Ectodermal cell (in vitro differentiated cells): Measurements from ENCODE around the gene NT5C.
A peak's percentile ranks its signal among the peaks of the same experiment; 100 is the strongest.

Experiments used
- H3K27ac ChIP-seq: 2 replicates; pipeline ENCODE4 v1.7.0; 2013; ENCODE audit warnings: mild to moderate bottlenecking, low read depth, low read length; ENCODE audit not compliant: insufficient read depth, poor library complexity, severe bottlenecking
- H3K27me3 ChIP-seq: 2 replicates; pipeline ENCODE4 v1.7.0; 2013; ENCODE audit warnings: mild to moderate bottlenecking, low read length; ENCODE audit not compliant: insufficient read depth, control insufficient read depth, poor library complexity, severe bottlenecking
- H3K36me3 ChIP-seq: one replicate; pipeline ENCODE4 v1.7.0; 2013; ENCODE audit warnings: low read length; ENCODE audit not compliant: control insufficient read depth, insufficient read depth
- H3K4me1 ChIP-seq: one replicate; pipeline ENCODE4 v1.7.0; 2013; ENCODE audit warnings: low read length; ENCODE audit not compliant: control insufficient read depth, insufficient read depth
- H3K4me3 ChIP-seq: 2 replicates; pipeline ENCODE4 v1.7.0; 2013; ENCODE audit warnings: low read depth, low read length, control low read depth; ENCODE audit not compliant: insufficient read depth
- H3K9me3 ChIP-seq: 2 replicates; pipeline ENCODE4 v1.7.0; 2013; ENCODE audit warnings: mild to moderate bottlenecking, low read length, moderate library complexity; ENCODE audit not compliant: control insufficient read depth
- WGBS, 2 experiments: methylation state at CpG; one replicate each; pipeline ENCODE4 v1.1.7; 2013; ENCODE audit warnings: missing lambda C conversion rate in 2 of 2; 5-methylcytosine and 5-hydroxymethylcytosine counted together

NT5C gene

GRCh38 chr17:75094871-75095399 lies 36.6 kb downstream of the NT5C start:
- H3K36me3 ChIP-seq, result no peaks in the 10 kb centered on the region
- H3K4me1 ChIP-seq, result peaks cover 24% of the 10 kb centered on the region
- no peak overlapping the region for H3K27ac ChIP-seq
- WGBS, 2 experiments, result 76 to 77% methylated on average over 16 of the region's 16 CpGs
- H3K27me3 ChIP-seq, result no peaks in the 10 kb centered on the region
- no peaks in the 10 kb centered on the region for H3K9me3 ChIP-seq
- no peak overlapping the region for H3K4me3 ChIP-seq

DNA sequence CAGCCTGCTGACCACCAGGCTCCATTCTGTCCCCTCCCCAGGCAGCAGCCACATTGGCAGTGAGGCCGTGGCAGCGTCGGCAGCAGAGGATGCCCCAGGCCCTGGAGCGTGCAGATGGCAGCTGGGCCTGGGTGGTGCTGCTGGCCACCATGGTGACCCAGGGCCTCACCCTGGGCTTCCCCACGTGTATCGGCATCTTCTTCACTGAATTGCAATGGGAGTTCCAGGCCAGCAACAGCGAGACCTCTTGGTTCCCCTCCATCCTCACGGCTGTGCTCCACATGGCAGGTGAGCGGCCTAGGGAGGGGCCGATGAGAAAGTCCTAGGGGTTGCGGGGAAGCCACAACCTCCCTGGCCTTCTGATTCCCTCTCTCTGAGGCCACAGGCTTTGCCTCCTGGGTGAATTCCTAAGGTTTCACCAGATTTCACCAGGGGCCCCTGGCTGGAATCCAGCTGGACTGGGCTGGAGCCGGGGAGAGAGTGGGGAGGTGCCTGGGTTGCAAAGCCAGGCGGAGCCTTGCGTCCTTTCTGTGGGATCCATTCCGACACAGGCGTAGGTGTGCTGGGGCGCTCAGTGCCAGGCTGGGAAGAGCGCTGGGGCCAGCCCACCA lies 37.9 kb downstream of the NT5C start:
- H3K4me1 ChIP-seq, result peaks cover 24% of the 10 kb centered on the region
- H3K9me3 ChIP-seq, result no peaks in the 10 kb centered on the region
- no peaks in the 10 kb centered on the region for H3K36me3 ChIP-seq
- no peak overlapping the region for H3K27ac ChIP-seq
- H3K27me3 ChIP-seq, result no peaks in the 10 kb centered on the region
- 94 to 95% methylated on average over 18 of the region's 18 CpGs for WGBS, 2 experiments
- H3K4me3 ChIP-seq, result no peak overlapping the region

- no peaks in the 10 kb centered on the region for H3K9me3 ChIP-seq
- H3K4me1 ChIP-seq, result peaks cover 24% of the 10 kb centered on the region
- no peak overlapping the region for H3K4me3 ChIP-seq
- H3K27ac ChIP-seq, result no peak overlapping the region
- WGBS, 2 experiments, result 83 to 88% methylated on average over 10 of the region's 10 CpGs
- H3K27me3 ChIP-seq, result no peaks in the 10 kb centered on the region
- H3K36me3 ChIP-seq, result no peaks in the 10 kb centered on the region
These were observed 39.7 kb downstream of the NT5C start for GRCh38 chr17:75091855-75092327.

DNA sequence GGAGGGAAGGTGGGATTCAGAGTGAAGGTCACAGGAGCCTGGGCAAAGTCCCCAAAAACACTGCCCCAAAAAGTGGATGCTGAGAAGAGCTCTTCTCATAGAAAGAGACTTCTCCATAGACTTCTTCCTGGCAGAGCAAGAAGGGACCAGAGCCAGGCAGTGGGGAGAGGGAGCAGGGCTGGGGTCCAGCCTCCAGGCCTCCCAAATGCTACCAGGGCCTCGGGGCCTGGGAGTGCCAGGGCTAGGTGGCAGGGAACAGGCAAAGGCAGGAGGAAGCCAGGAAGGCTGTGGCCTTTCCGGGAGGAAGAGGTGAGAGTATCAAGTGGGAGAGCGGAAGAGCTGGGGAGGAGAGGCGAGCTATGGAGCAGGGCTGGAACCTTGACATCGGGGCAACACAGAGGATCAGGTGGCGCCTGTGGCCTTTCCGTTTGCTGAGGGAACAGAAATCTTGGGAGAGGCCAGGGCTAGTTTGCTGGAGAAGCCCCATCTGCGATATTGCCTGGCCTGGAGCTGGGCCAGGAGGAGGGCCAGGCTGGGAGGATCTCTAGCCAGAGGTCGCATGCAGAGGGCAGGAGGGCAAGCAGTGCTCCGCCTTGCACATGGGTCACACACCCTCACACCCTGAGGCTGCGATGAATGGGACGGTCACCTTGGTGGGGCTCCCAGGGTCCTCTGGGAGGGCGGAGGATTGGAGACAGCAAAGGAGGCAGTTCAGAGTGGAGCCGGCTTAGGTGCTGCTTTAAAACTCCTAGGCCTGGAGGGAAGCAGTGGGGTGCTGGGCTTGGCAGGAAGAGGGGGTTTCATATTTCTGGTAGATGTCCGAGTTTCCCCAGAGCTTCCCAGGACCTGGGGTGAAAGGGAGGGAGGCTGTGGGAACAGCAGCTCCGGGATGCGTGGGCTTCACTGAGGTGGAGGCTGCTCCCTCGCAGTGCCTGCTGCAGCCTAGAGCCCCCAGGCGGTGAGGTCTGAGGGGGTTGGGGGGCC lies 40.4 kb downstream of the NT5C start:
- 68 to 71% methylated on average over 19 of the region's 19 CpGs for WGBS, 2 experiments
- Histone ChIP-seq H3K36me3 (no peaks in the 10 kb centered on the region), H3K27ac (no peak overlapping the region), H3K4me3 (no peak overlapping the region), H3K27me3 (no peaks in the 10 kb centered on the region), H3K4me1 (peaks cover 24% of the 10 kb centered on the region), H3K9me3 (no peaks in the 10 kb centered on the region)

- Histone ChIP-seq H3K9me3 (no peaks in the 10 kb centered on the region), H3K27me3 (no peaks in the 10 kb centered on the region), H3K4me3 (peak overlapping the region; percentile 61), H3K36me3 (no peaks in the 10 kb centered on the region), H3K27ac (no peak overlapping the region), H3K4me1 (peaks cover 19% of the 10 kb centered on the region)
- 75 to 80% methylated on average over 11 of the region's 11 CpGs for WGBS, 2 experiments
These were observed 42.8 kb downstream of the NT5C start for GRCh38 chr17:75088465-75089417.

DNA sequence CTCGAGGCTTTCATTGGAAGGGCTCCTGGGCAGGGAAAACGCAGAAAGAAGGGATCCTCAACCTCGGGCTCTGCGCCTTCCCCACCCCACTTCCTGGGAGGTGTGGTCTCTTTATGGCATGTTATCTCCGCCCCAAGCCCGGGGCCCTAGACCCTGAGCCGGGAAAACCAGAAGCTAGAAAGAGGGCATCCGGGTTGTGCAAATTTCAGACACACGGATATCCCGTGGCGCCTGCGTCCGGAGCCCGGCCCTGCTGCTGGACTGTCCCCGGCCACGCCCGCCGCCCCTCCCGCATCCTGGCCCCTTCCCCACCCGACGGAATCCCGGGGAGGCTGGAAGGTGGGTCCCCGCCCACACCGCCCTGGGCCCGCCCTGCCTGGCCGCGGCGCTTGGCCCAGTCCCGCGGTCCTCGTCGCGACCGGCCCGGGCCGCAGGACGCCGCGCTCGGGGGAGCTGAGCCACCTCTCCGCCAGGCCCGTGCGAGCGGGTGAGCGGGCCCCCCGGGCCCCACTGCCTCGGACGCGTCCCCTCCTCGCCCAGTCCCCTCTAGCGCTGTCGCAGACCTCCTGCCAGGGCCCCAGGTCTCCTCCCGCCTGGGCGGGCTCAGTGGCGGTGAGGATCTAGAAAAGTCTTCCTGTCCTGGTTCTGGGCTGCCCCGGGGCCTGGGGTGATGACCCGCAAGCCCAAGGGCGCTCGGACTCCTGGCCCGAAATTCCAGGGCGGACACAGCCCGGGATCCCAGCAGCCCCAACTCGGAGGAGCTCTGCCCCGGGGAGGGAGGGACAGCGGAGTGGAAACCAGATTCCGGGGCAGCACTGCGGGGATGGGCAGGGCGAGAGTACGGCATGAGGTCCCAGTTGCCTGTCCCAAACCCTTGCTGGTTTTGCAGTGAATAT lies 43.7 kb downstream of the NT5C start, which contains the start of gene SLC16A5:
Gene SLC16A5, plus strand, starts transcription at position 397 of the 896 bp plus-strand sequence. CDS start 5,683 bp downstream, outside the sequence.
- Histone ChIP-seq H3K36me3 (no peaks in the 10 kb centered on the region), H3K4me3 (peak within 1 kb of the TSS; percentile 61), H3K9me3 (no peaks in the 10 kb centered on the region), H3K4me1 (peaks cover 15% of the 10 kb centered on the region), H3K27me3 (no peaks in the 10 kb centered on the region), H3K27ac (no peak within 1 kb of the TSS)
- WGBS, 2 experiments, result 1 to 2% methylated on average over 69 of the region's 69 CpGs

GRCh38 chr17:75087182-75087557 lies 44.4 kb downstream of the NT5C start:
- Histone ChIP-seq H3K27ac (no peak overlapping the region), H3K36me3 (no peaks in the 10 kb centered on the region), H3K4me3 (peak overlapping the region; percentile 61), H3K9me3 (no peaks in the 10 kb centered on the region), H3K4me1 (peaks cover 12% of the 10 kb centered on the region), H3K27me3 (no peaks in the 10 kb centered on the region)
- 63 to 64% methylated on average over 12 of the region's 12 CpGs for WGBS, 2 experiments

DNA sequence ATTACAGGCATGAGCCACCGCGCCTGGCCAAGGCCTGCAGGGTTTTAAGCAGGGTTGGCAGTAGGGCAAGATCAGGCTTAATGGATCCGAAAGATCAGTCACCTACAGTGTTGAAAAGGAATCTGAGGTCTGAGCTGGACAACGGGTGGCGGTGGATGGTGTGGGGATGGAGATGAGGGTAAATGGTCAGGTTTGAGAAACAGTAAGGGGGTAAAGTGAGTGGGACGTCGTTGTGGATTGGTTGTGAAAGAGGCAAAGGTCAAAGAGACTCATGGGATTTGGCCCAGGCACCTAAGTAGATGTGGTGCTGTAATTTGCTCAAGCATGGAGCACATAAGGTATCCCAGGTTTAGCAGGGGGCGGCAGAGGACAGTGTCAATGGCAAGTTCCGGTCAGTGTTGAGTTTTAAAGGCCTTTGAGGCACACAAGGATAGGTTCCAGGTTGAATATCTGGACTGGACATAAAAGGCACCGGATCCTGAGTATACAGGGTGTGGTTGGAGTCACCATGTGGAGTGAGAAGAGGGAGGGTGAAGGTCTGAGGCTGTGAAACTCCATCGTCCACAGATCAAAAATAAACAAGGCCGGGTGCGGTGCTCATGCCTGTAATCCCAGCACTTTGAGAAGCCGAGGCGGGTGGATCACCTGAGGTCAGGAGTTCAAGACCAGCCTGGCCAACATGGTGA lies 44.9 kb downstream of the NT5C start:
- H3K4me3 ChIP-seq, result no peak overlapping the region
- WGBS, 2 experiments, result 84 to 87% methylated on average over 15 of the region's 15 CpGs
- peaks cover 8% of the 10 kb centered on the region for H3K4me1 ChIP-seq
- no peaks in the 10 kb centered on the region for H3K27me3 ChIP-seq
- H3K27ac ChIP-seq, result no peak overlapping the region
- H3K36me3 ChIP-seq, result no peaks in the 10 kb centered on the region
- H3K9me3 ChIP-seq, result no peaks in the 10 kb centered on the region
